Neuronal stem cell (in vitro differentiated cells): ENCODE measurements around the gene JDP2.
A peak's percentile ranks its signal among the peaks of the same experiment; 100 is the strongest.

ENCODE experiments used
- DNase-seq: peaks from one replicate; pipeline ENCODE4 v3.0.0-alpha.2; 2013; ENCODE audit warnings: low spot score
- H2AFZ ChIP-seq: one replicate; pipeline ENCODE4 v1.6.1; 2013; ENCODE audit warnings: mild to moderate bottlenecking, low read length, inconsistent platforms
- H2AK5ac ChIP-seq: 2 replicates; pipeline ENCODE4 v1.6.1; 2013; ENCODE audit warnings: low read depth, mild to moderate bottlenecking, inconsistent platforms, low read length, moderate library complexity, mixed read lengths
- H2BK120ac ChIP-seq: 2 replicates; pipeline ENCODE4 v1.6.1; 2013; ENCODE audit warnings: low read depth, mild to moderate bottlenecking, inconsistent platforms, low read length, moderate library complexity, mixed read lengths
- H2BK12ac ChIP-seq: one replicate; pipeline ENCODE4 v1.6.1; 2013; ENCODE audit warnings: low read length, inconsistent platforms
- H2BK15ac ChIP-seq: 2 replicates; pipeline ENCODE4 v1.6.1; 2013; ENCODE audit warnings: mild to moderate bottlenecking, low read length, inconsistent platforms, mixed read lengths
- H2BK5ac ChIP-seq: one replicate; pipeline ENCODE4 v1.6.1; 2013; ENCODE audit warnings: inconsistent platforms, mild to moderate bottlenecking, low read length, moderate library complexity
- H3K14ac ChIP-seq: one replicate; pipeline ENCODE4 v1.6.1; 2013; ENCODE audit warnings: low read length, inconsistent platforms
- H3K18ac ChIP-seq: 2 replicates; pipeline ENCODE4 v1.6.1; 2013; ENCODE audit warnings: low read length, inconsistent platforms
- H3K23ac ChIP-seq: 2 replicates; pipeline ENCODE4 v1.6.1; 2013; ENCODE audit warnings: low read depth, mild to moderate bottlenecking, mixed read lengths, low read length, inconsistent platforms; ENCODE audit not compliant: poor library complexity
- H3K27ac ChIP-seq: replicated peaks from 3 replicates; pipeline ENCODE4 v1.5.1; 2013; ENCODE audit warnings: low read length, inconsistent platforms
- H3K27me3 ChIP-seq, 3 experiments: 2 replicates each; pipeline ENCODE4 v1.6.1; 2013; ENCODE audit warnings: low read length in 3 of 3, mild to moderate bottlenecking in 2 of 3, inconsistent platforms in 1 of 3, low read depth in 1 of 3, mixed read lengths in 1 of 3, moderate library complexity in 1 of 3; ENCODE audit not compliant: control insufficient read depth in 3 of 3, insufficient read depth in 3 of 3
- H3K36me3 ChIP-seq, 2 donors: replicated peaks in 1 of 2; 2 replicates each; pipeline ENCODE4 v1.6.1; 2013; ENCODE audit warnings: low read length in 2 of 2; ENCODE audit not compliant: control insufficient read depth in 2 of 2, insufficient read depth in 2 of 2
- H3K4ac ChIP-seq: 2 replicates; pipeline ENCODE4 v1.6.1; 2013; ENCODE audit warnings: inconsistent platforms, mild to moderate bottlenecking, low read length, moderate library complexity
- H3K4me1 ChIP-seq, 2 donors: 1 replicate in 1 of 2; 2 replicates in 1 of 2; pipeline ENCODE4 v1.6.1; 2013; ENCODE audit warnings: low read length in 2 of 2, low read depth in 1 of 2; ENCODE audit not compliant: control insufficient read depth in 2 of 2, insufficient read depth in 1 of 2
- H3K4me2 ChIP-seq: one replicate; pipeline ENCODE4 v1.6.1; 2013; ENCODE audit warnings: mild to moderate bottlenecking, low read length, inconsistent platforms; ENCODE audit not compliant: insufficient read depth, poor library complexity, severe bottlenecking
- H3K4me3 ChIP-seq, 2 donors: 2 replicates each; pipeline ENCODE4 v1.5.1; 2013; ENCODE audit warnings: low read length in 2 of 2, mild to moderate bottlenecking in 2 of 2, inconsistent platforms in 1 of 2, moderate library complexity in 1 of 2
- H3K79me1 ChIP-seq: one replicate; pipeline ENCODE4 v1.6.1; 2013; ENCODE audit warnings: low read depth, mild to moderate bottlenecking, inconsistent platforms, low read length, moderate library complexity
- H3K9ac ChIP-seq: one replicate; pipeline ENCODE4 v1.6.1; 2013; ENCODE audit warnings: mild to moderate bottlenecking, low read depth, low read length, inconsistent platforms; ENCODE audit not compliant: poor library complexity
- H3K9me3 ChIP-seq, 2 donors: replicated peaks in 1 of 2; 2 replicates each; pipeline versions ENCODE3 to v1.6.1; 2013; ENCODE audit warnings: low read length in 2 of 2, mild to moderate bottlenecking in 2 of 2, inconsistent platforms in 1 of 2, low read depth in 1 of 2, mixed read lengths in 1 of 2, moderate library complexity in 1 of 2; ENCODE audit not compliant: control insufficient read depth in 2 of 2, insufficient read depth in 1 of 2
- H4K8ac ChIP-seq: one replicate; pipeline ENCODE4 v1.6.1; 2013; ENCODE audit warnings: low read depth, mild to moderate bottlenecking, inconsistent platforms, low read length, moderate library complexity
- H4K91ac ChIP-seq: one replicate; pipeline ENCODE4 v1.6.1; 2013; ENCODE audit warnings: low read length, low read depth, mild to moderate bottlenecking, inconsistent platforms; ENCODE audit not compliant: poor library complexity
- WGBS, 2 donors: extraction: QIAGEN DNeasy Blood & Tissue Kit; methylation state at CpG; one replicate each; pipeline ENCODE4 v1.1.7; 2013; ENCODE audit warnings: missing lambda C conversion rate in 2 of 2, mixed read lengths in 1 of 2; ENCODE audit not compliant: insufficient read length in 2 of 2, insufficient replicate concordance in 1 of 2; ENCODE audit errors: extremely low coverage in 2 of 2; 5-methylcytosine and 5-hydroxymethylcytosine counted together

Gene JDP2

GRCh38 chr14:75522224-75522982 lies 94.6 kb downstream of the JDP2 start, which contains the start of gene BATF:
TSS of gene BATF (plus strand) at chr14:75522469. CDS start at chr14:75522683, 214 bp downstream.
- Histone ChIP-seq H4K91ac (no peak within 1 kb of the TSS), H3K36me3 (no peaks in the 10 kb centered on the region), H3K4me3 (no peak within 1 kb of the TSS), H3K23ac (peak within 1 kb of the TSS; percentile 37), H3K9me3 (no peaks in the 10 kb centered on the region), H3K79me1 (no peaks in the 10 kb centered on the region), H3K27ac (no peak within 1 kb of the TSS), H2BK120ac (no peak within 1 kb of the TSS), H2BK5ac (peak within 1 kb of the TSS; percentile 27), H2AFZ (no peak within 1 kb of the TSS), H3K4me2 (no peak within 1 kb of the TSS), H3K4ac (no peak within 1 kb of the TSS), H3K9ac (no peak within 1 kb of the TSS), H3K4me1 (peaks cover 0 to 8% of the 10 kb centered on the region in 2 donors), H2BK12ac (no peak within 1 kb of the TSS), H3K27me3 (no peaks in the 10 kb centered on the region), H3K18ac (peak within 1 kb of the TSS; percentile 53), H3K14ac (peak within 1 kb of the TSS; percentile 72), H2AK5ac (no peak within 1 kb of the TSS), H4K8ac (no peak within 1 kb of the TSS), H2BK15ac (no peak within 1 kb of the TSS)
- no CpG with 5 or more reads among the region's 13 CpGs for WGBS, 2 donors
- no peak for DNase-seq

DNA sequence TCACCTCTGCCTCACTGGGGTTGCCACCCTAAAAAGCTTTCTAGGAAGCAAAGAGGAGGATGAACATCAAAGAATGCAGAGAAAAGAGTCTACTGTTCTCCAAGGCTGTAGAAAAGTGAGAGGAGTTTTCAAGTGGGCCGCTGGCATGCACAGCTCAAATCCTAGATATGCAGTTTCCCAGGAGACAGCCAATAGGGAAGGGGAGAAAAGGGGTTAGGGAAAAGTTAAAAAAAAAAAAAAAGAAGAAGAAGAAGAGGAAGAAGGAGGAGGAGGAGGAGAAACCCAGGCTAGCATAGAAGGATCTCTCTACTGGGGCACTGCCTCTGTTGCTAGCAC lies 95.1 kb downstream of the JDP2 start:
- Histone ChIP-seq H3K4me2 (no peak overlapping the region), H2BK120ac (no peak overlapping the region), H3K14ac (no peak overlapping the region), H3K23ac (no peak overlapping the region), H3K27ac (no peak overlapping the region), H3K4me1 (peaks cover 0 to 8% of the 10 kb centered on the region in 2 donors), H3K79me1 (no peaks in the 10 kb centered on the region), H3K4ac (no peak overlapping the region), H2BK15ac (no peak overlapping the region), H3K36me3 (no peaks in the 10 kb centered on the region), H4K91ac (no peak overlapping the region), H3K4me3 (no peak overlapping the region), H2AFZ (no peak overlapping the region), H3K27me3 (no peaks in the 10 kb centered on the region), H3K18ac (no peak overlapping the region), H2BK5ac (no peak overlapping the region), H3K9me3 (no peaks in the 10 kb centered on the region), H2BK12ac (no peak overlapping the region), H2AK5ac (no peak overlapping the region), H4K8ac (no peak overlapping the region), H3K9ac (no peak overlapping the region)
- DNase-seq = no peak
- WGBS, 2 donors = no CpG with 5 or more reads among the region's 1 CpG
